HEK293 (cell line): ENCODE measurements around the gene MORN1.

Experiments used
- CTCF ChIA-PET: fragments of 350-600 bp; formaldehyde crosslinking; extraction: SDS; loops from one replicate; lab custom pipeline; 2021; ENCODE audit warnings: antibody characterized with exemption; lab: Yijun Ruan, JAX
- POLR2A ChIA-PET: fragments of 300-600 bp; formaldehyde crosslinking; extraction: SDS; loops from one replicate; lab custom pipeline; 2020; ENCODE audit warnings: antibody characterized with exemption, inconsistent platforms; lab: Yijun Ruan, JAX
- H3K27ac ChIP-seq: fragments of 200-500 bp; sonication (Bioruptor generic); 2 replicates; pipeline ENCODE4 v1.5.1; 2014; ENCODE audit warnings: low read depth, low read length, control low read depth, inconsistent platforms; ENCODE audit errors: extremely low read depth
- H3K36me3 ChIP-seq, 2 experiments: fragments of 200-500 bp in 1 of 2; sonication (Bioruptor generic) in 1 of 2; 1 replicate in 1 of 2; 2 replicates in 1 of 2; pipeline ENCODE4 v1.5.1; 2014 to 2017; ENCODE audit warnings: inconsistent platforms in 2 of 2, low read length in 2 of 2; ENCODE audit not compliant: control insufficient read depth in 2 of 2, insufficient read depth in 1 of 2
- H3K4me1 ChIP-seq: fragments of 200-500 bp; sonication (Bioruptor generic); 2 replicates; pipeline ENCODE4 v1.5.1; 2014; ENCODE audit warnings: mild to moderate bottlenecking, low read length, inconsistent platforms; ENCODE audit not compliant: control insufficient read depth, insufficient read depth
- H3K4me3 ChIP-seq: 2 replicates; pipeline ENCODE4 v1.5.1; 2011; ENCODE audit warnings: low read depth, mild to moderate bottlenecking, control low read depth, low read length, moderate library complexity
- H3K9me3 ChIP-seq: fragments of 200-500 bp; sonication (Bioruptor generic); 2 replicates; pipeline ENCODE4 v1.5.1; 2014; ENCODE audit warnings: low read depth, low read length, inconsistent platforms; ENCODE audit not compliant: control insufficient read depth, insufficient read depth
- SETDB1 ChIP-seq: IDR thresholded peaks from one replicate; pipeline ENCODE4 v1.6.1; 2017; ENCODE audit warnings: mild to moderate bottlenecking, low read length, moderate library complexity, mixed read lengths; ENCODE audit not compliant: insufficient read length
- SP7 ChIP-seq: fragments of 450-650 bp; formaldehyde crosslinking; IDR thresholded peaks from 2 replicates; pipeline ENCODE4 v1.5.1; 2016; ENCODE audit warnings: missing biosample characterization, missing genetic modification characterization
- YY1 ChIP-seq: fragments of 450-650 bp; formaldehyde crosslinking; IDR thresholded peaks from 2 replicates; pipeline ENCODE4 v1.5.1; 2018; ENCODE audit warnings: missing biosample characterization, missing genetic modification characterization
- ZEB2 ChIP-seq: fragments of 450-650 bp; formaldehyde crosslinking; IDR thresholded peaks from 2 replicates; pipeline ENCODE4 v1.5.1; 2016; ENCODE audit warnings: missing biosample characterization, missing genetic modification characterization
- ZFHX2 ChIP-seq: fragments of 450-650 bp; formaldehyde crosslinking; conservative IDR thresholded peaks from 2 replicates; pipeline ENCODE4 v1.5.1; 2016; ENCODE audit warnings: missing biosample characterization, missing genetic modification characterization
- ZFP3 ChIP-seq: fragments of 450-650 bp; formaldehyde crosslinking; IDR thresholded peaks from 2 replicates; pipeline ENCODE4 v1.5.1; 2016; ENCODE audit warnings: low read depth, missing biosample characterization, missing genetic modification characterization
- ZFP41 ChIP-seq: fragments of 450-650 bp; formaldehyde crosslinking; IDR thresholded peaks from 2 replicates; pipeline ENCODE4 v1.5.1; 2016; ENCODE audit warnings: missing biosample characterization, missing genetic modification characterization, borderline replicate concordance
- ZNF133 ChIP-seq: fragments of 450-650 bp; formaldehyde crosslinking; IDR thresholded peaks from 2 replicates; pipeline ENCODE4 v1.5.1; 2016; ENCODE audit warnings: missing biosample characterization, missing genetic modification characterization
- ZNF146 ChIP-seq: fragments of 450-650 bp; formaldehyde crosslinking; IDR thresholded peaks from 2 replicates; pipeline ENCODE4 v1.5.1; 2016; ENCODE audit warnings: missing biosample characterization, missing genetic modification characterization
- ZNF157 ChIP-seq: fragments of 450-650 bp; formaldehyde crosslinking; IDR thresholded peaks from 2 replicates; pipeline ENCODE4 v1.5.1; 2016; ENCODE audit warnings: missing biosample characterization, missing genetic modification characterization
- ZNF16 ChIP-seq: fragments of 450-650 bp; formaldehyde crosslinking; IDR thresholded peaks from 2 replicates; pipeline ENCODE4 v1.5.1; 2016; ENCODE audit warnings: low read depth, missing biosample characterization, missing genetic modification characterization
- ZNF169 ChIP-seq: fragments of 450-650 bp; formaldehyde crosslinking; IDR thresholded peaks from 2 replicates; pipeline ENCODE4 v1.5.1; 2016; ENCODE audit warnings: missing biosample characterization, missing genetic modification characterization
- ZNF19 ChIP-seq: fragments of 450-650 bp; formaldehyde crosslinking; IDR thresholded peaks from 2 replicates; pipeline ENCODE4; 2016; ENCODE audit warnings: missing biosample characterization, missing genetic modification characterization, low read depth
- ZNF214 ChIP-seq: fragments of 450-650 bp; formaldehyde crosslinking; IDR thresholded peaks from 2 replicates; pipeline ENCODE4 v1.5.1; 2017; ENCODE audit warnings: missing biosample characterization, mild to moderate bottlenecking, missing genetic modification characterization, borderline replicate concordance
- ZNF274 ChIP-seq, 2 experiments: fragments of 200-500 bp in 1 of 2; fragments of 450-650 bp in 1 of 2; sonication (Bioruptor generic) in 1 of 2; formaldehyde crosslinking in 1 of 2; IDR thresholded peaks; 2 replicates each; pipeline versions ENCODE4 v1.5.1 to v1.6.1; 2014 to 2016; ENCODE audit warnings: borderline replicate concordance in 1 of 2, inconsistent platforms in 1 of 2, low read length in 1 of 2, missing biosample characterization in 1 of 2, missing genetic modification characterization in 1 of 2
- ZNF426 ChIP-seq: fragments of 450-650 bp; formaldehyde crosslinking; IDR thresholded peaks from 2 replicates; pipeline ENCODE4 v1.5.1; 2017; ENCODE audit warnings: missing biosample characterization, missing genetic modification characterization, mild to moderate bottlenecking, inconsistent platforms, moderate library complexity
- ZNF660 ChIP-seq: fragments of 450-650 bp; IDR thresholded peaks from 2 replicates; pipeline ENCODE4 v1.5.1; 2018; ENCODE audit warnings: missing biosample characterization, mild to moderate bottlenecking, missing genetic modification characterization
- ZNF777 ChIP-seq: fragments of 450-650 bp; formaldehyde crosslinking; IDR thresholded peaks from 2 replicates; pipeline ENCODE4 v1.5.1; 2017; ENCODE audit warnings: missing biosample characterization, missing genetic modification characterization, borderline replicate concordance
- ZNF785 ChIP-seq: fragments of 450-650 bp; formaldehyde crosslinking; IDR thresholded peaks from 2 replicates; pipeline ENCODE4 v1.5.1; 2016; ENCODE audit warnings: missing biosample characterization, missing genetic modification characterization
- ZNF792 ChIP-seq: fragments of 450-650 bp; formaldehyde crosslinking; IDR thresholded peaks from 2 replicates; pipeline ENCODE4 v1.5.1; 2016; ENCODE audit warnings: missing biosample characterization, missing genetic modification characterization
- ZSCAN23 ChIP-seq: fragments of 450-650 bp; formaldehyde crosslinking; IDR thresholded peaks from 2 replicates; pipeline ENCODE4 v1.5.1; 2016; ENCODE audit warnings: missing biosample characterization, missing genetic modification characterization
- TF ChIP-seq, protein P1 (sequence below): fragments of 450-650 bp; formaldehyde crosslinking; IDR thresholded peaks from 2 replicates; pipeline ENCODE4 v1.5.1; 2017; ENCODE audit warnings: missing biosample characterization, missing genetic modification characterization
- TF ChIP-seq, protein P2 (sequence below): fragments of 450-650 bp; formaldehyde crosslinking; IDR thresholded peaks from 2 replicates; pipeline ENCODE4 v1.5.1; 2017; ENCODE audit warnings: missing biosample characterization, missing genetic modification characterization
- TF ChIP-seq, protein P3 (sequence below): fragments of 450-650 bp; formaldehyde crosslinking; IDR thresholded peaks from 2 replicates; pipeline ENCODE4 v1.5.1; 2016; ENCODE audit warnings: missing biosample characterization, missing genetic modification characterization

The MORN1 gene

DNA sequence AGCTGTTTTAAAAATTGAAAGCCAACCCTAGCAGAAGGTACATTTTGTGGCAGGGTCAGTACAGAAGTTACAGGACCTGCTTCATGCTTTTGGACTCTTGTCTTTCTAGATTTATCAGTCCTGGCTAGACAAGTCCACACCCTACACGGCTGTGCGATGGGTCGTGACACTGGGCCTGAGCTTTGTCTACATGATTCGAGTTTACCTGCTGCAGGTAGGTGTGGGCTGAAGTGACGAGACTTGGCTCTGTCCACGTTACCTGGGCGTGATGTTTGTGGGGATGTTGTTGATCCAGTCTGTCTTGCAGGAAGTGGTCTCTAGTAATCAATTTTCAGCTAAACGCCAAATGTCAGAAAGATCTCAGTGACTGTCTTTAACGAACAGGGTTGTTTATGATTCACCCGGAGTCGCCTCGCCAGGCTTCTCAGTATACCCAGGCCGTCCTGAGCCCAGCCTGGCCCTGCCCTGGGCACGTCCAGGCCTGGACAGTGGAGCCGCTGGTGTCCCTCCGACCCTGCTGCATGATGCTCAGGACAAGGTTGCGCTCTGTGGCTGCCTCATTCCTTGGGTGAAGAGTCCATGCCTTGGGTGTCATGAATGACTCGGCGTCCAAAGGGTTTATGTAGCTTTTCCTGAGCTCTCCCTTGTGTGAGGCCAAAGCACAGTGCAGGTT is 5.8 kb upstream of the MORN1 start (continued):
- no peak for TF ChIP-seq SETDB1

DNA sequence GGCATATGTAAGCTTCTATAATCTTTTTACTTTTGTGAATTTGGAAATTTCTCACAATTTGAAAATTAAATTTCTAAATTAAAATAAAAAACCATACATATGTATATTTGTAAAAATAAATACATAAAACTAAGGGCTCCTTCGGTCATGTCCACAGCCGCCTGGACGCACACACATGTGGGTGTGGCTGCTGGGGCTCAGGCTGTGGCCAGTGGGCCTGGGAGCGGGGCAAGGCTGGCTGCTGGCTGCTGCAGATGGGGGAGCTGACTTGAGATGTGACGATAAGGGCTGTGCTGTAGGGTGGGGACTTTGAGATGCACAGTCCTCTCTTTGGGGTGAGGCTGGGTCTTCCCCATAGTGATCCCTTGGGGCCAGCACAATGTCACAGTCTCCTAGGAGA is 5.1 kb upstream of the MORN1 start:
- H3K4me1 ChIP-seq: no peaks in the 10 kb centered on the region
- H3K4me3 ChIP-seq: no peak overlapping the region
- H3K9me3 ChIP-seq: no peaks in the 10 kb centered on the region
- TF ChIP-seq ZNF169 (tag by site-specific recombination) (no peak), ZNF785 (tag by site-specific recombination) (no peak), ZFP3 (tag by site-specific recombination) (no peak)
- H3K36me3 ChIP-seq: peaks cover 12 to 86% of the 10 kb centered on the region in 2 experiments
- POLR2A ChIA-PET: interaction anchor here (1.6 kb wide), 1 partner anchor 163 kb away, joined by 3 read pairs; no protein-coding TSS in a partner anchor
- no peak overlapping the region for H3K27ac ChIP-seq
- CTCF ChIA-PET: interaction anchor here (0.6 to 1.9 kb wide), 3 partner anchors 14 to 202 kb away, joined by 3 to 6 read pairs (median 3); partner anchors contain the start of gene FAAP20

DNA sequence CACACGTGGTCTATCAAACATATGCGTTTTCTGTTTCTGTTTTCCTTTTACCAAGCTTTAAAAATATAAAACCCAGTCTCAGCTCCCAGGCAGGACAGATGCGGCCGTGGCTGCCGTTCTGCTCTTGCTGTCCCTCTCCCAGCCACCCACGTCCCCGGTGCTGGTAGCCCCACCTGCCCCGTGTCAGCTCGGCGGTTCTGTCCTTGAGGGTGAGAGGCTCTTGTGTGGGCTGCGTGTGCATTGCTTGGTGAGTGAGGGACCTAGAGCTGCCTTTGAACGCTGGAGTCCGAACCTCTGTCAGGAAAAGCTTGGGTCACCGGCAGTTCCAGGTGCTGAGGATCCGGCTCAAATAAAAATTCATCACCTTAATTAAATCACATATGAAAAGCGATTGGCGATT is 4.7 kb upstream of the MORN1 start:
- POLR2A ChIA-PET: interaction anchor here (1.6 kb wide), 1 partner anchor 162 kb away, joined by 3 read pairs; no protein-coding TSS in a partner anchor
- no peak for TF ChIP-seq ZSCAN23 (tag by site-specific recombination)
- no peak for TF ChIP-seq ZFP41 (tag by site-specific recombination)
- no peak for TF ChIP-seq ZNF133 (tag by site-specific recombination)
- TF ChIP-seq ZNF146 (tag by site-specific recombination): no peak
- TF ChIP-seq ZNF16 (tag by site-specific recombination): no peak
- no peak for TF ChIP-seq ZNF19 (tag by site-specific recombination)
- TF ChIP-seq, protein P1, sequence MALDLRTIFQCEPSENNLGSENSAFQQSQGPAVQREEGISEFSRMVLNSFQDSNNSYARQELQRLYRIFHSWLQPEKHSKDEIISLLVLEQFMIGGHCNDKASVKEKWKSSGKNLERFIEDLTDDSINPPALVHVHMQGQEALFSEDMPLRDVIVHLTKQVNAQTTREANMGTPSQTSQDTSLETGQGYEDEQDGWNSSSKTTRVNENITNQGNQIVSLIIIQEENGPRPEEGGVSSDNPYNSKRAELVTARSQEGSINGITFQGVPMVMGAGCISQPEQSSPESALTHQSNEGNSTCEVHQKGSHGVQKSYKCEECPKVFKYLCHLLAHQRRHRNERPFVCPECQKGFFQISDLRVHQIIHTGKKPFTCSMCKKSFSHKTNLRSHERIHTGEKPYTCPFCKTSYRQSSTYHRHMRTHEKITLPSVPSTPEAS (tag by site-specific recombination): no peak
- TF ChIP-seq ZNF792 (tag by site-specific recombination): no peak
- TF ChIP-seq ZNF214: no peak
- TF ChIP-seq, all 188 proteins: peak for 0
- Histone ChIP-seq H3K4me3 (no peak overlapping the region), H3K9me3 (no peaks in the 10 kb centered on the region), H3K4me1 (no peaks in the 10 kb centered on the region), H3K27ac (no peak overlapping the region), H3K36me3 (peaks cover 12 to 84% of the 10 kb centered on the region in 2 experiments)
- CTCF ChIA-PET: interaction anchor here (0.6 to 1.9 kb wide), 2 partner anchors 165 to 201 kb away, joined by 3 to 6 read pairs; partner anchors contain the start of gene FAAP20

DNA sequence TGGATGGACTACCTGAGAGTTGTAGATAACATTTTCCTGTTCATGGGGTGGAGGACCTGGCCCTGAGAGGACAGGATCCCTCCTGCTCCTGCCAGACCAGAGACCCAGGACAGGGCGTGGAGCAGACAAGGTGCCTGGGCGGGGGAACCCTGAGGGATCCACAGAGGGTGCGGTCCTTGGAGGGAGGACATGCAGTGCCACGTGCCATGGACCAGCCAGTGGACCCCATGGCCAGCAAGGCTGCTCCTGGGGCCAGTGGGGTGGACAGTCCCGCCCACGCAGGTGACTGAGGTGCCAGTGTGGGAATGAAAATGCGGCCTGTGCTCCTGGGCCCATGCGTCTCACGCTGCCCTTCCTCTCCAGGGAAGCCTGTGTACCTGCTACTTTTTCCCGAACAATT is 3.9 kb upstream of the MORN1 start:
- peaks cover 3% of the 10 kb centered on the region; the same call in 1 of the 2 replicates for H3K4me1 ChIP-seq
- CTCF ChIA-PET: no interaction called here
- POLR2A ChIA-PET: no interaction called here
- TF ChIP-seq ZNF660 (tag by site-specific recombination): no peak
- no peak for TF ChIP-seq ZFHX2 (tag by site-specific recombination)
- TF ChIP-seq, protein P2, sequence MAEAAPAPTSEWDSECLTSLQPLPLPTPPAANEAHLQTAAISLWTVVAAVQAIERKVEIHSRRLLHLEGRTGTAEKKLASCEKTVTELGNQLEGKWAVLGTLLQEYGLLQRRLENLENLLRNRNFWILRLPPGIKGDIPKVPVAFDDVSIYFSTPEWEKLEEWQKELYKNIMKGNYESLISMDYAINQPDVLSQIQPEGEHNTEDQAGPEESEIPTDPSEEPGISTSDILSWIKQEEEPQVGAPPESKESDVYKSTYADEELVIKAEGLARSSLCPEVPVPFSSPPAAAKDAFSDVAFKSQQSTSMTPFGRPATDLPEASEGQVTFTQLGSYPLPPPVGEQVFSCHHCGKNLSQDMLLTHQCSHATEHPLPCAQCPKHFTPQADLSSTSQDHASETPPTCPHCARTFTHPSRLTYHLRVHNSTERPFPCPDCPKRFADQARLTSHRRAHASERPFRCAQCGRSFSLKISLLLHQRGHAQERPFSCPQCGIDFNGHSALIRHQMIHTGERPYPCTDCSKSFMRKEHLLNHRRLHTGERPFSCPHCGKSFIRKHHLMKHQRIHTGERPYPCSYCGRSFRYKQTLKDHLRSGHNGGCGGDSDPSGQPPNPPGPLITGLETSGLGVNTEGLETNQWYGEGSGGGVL: no peak
- TF ChIP-seq YY1: no peak
- no peak for TF ChIP-seq ZEB2
- TF ChIP-seq, protein P3, sequence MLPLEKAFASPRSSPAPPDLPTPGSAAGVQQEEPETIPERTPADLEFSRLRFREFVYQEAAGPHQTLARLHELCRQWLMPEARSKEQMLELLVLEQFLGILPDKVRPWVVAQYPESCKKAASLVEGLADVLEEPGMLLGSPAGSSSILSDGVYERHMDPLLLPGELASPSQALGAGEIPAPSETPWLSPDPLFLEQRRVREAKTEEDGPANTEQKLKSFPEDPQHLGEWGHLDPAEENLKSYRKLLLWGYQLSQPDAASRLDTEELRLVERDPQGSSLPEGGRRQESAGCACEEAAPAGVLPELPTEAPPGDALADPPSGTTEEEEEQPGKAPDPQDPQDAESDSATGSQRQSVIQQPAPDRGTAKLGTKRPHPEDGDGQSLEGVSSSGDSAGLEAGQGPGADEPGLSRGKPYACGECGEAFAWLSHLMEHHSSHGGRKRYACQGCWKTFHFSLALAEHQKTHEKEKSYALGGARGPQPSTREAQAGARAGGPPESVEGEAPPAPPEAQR (tag by site-specific recombination): no peak
- TF ChIP-seq ZNF426 (tag by site-specific recombination): no peak
- no peak for TF ChIP-seq ZNF157
- no peak for TF ChIP-seq SP7 (tag by site-specific recombination)
- no peak for TF ChIP-seq ZNF777
- no peak for TF ChIP-seq ZNF274 (IDR thresholded peaks at IDR 0.05; ENCODE audit: low read length)
- TF ChIP-seq ZNF274 (tag by site-specific recombination; IDR thresholded peaks at IDR 0.05; ENCODE audit: borderline replicate concordance): no peak
- TF ChIP-seq, all 188 proteins: peak for 0
- no peaks in the 10 kb centered on the region for H3K9me3 ChIP-seq
- no peak overlapping the region for H3K27ac ChIP-seq
- H3K4me3 ChIP-seq: no peak overlapping the region
- H3K36me3 ChIP-seq: peaks cover 9 to 77% of the 10 kb centered on the region in 2 experiments
